ENCODE data around the gene SH3TC1. TPM values are rescaled to one million over a fixed set of nuclear protein-coding genes. Genes with fewer than 3 reads are reported as not detected.

SH3TC1 gene
- total and polyA plus RNA-seq, 10 of the 15 experiments (the other 5 are each of a cell fraction or from before 2014, with no cell fraction given), result 0.19 to 47.0 (median 18.4) TPM

GRCh38 chr4:8201321-8201781, 2.3 kb downstream of the SH3TC1 start (continued):
- no peak for TF ChIP-seq STAT1 (conservative IDR thresholded peaks at IDR 0.05)
- TF ChIP-seq, protein P1, sequence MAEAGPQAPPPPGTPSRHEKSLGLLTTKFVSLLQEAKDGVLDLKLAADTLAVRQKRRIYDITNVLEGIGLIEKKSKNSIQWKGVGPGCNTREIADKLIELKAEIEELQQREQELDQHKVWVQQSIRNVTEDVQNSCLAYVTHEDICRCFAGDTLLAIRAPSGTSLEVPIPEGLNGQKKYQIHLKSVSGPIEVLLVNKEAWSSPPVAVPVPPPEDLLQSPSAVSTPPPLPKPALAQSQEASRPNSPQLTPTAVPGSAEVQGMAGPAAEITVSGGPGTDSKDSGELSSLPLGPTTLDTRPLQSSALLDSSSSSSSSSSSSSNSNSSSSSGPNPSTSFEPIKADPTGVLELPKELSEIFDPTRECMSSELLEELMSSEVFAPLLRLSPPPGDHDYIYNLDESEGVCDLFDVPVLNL (IDR thresholded peaks at IDR 0.05; ENCODE audit: low read depth, low read length), result no peak
- no peak for TF ChIP-seq PML (IDR thresholded peaks at IDR 0.05; ENCODE audit: low read length)
- TF ChIP-seq NKRF (conservative IDR thresholded peaks at IDR 0.05), result peak; percentile 46
- TF ChIP-seq, protein P2, sequence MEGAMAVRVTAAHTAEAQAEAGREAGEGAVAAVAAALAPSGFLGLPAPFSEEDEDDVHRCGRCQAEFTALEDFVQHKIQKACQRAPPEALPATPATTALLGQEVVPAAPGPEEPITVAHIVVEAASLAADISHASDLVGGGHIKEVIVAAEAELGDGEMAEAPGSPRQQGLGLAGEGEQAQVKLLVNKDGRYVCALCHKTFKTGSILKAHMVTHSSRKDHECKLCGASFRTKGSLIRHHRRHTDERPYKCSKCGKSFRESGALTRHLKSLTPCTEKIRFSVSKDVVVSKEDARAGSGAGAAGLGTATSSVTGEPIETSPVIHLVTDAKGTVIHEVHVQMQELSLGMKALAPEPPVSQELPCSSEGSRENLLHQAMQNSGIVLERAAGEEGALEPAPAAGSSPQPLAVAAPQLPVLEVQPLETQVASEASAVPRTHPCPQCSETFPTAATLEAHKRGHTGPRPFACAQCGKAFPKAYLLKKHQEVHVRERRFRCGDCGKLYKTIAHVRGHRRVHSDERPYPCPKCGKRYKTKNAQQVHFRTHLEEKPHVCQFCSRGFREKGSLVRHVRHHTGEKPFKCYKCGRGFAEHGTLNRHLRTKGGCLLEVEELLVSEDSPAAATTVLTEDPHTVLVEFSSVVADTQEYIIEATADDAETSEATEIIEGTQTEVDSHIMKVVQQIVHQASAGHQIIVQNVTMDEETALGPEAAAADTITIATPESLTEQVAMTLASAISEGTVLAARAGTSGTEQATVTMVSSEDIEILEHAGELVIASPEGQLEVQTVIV (IDR thresholded peaks at IDR 0.05; ENCODE audit: borderline replicate concordance, partially characterized antibody), result no peak
- peak; percentile 91 for TF ChIP-seq SPI1 (IDR thresholded peaks at IDR 0.05; ENCODE audit: borderline replicate concordance, insufficient read depth, low read depth, low read length)
- no peak; the same call in 1 of the 2 replicates for TF ChIP-seq SIN3A (IDR thresholded peaks at IDR 0.05; ENCODE audit: low read depth, low read length)
- TF ChIP-seq KDM1A (IDR thresholded peaks at IDR 0.05; ENCODE audit: borderline replicate concordance), result no peak
- no peak for TF ChIP-seq MLLT1 (IDR thresholded peaks at IDR 0.05)
- TF ChIP-seq NBN (IDR thresholded peaks at IDR 0.05), result peak; percentile 70

Measured in GM12878 (cell line).